GM12878 (cell line): ENCODE data around the gene UBASH3A. TPM values are rescaled to one million over a fixed set of nuclear protein-coding genes. Genes with fewer than 3 reads are reported as not detected.
A peak's percentile ranks its signal among the peaks of the same experiment; 100 is the strongest.

ENCODE experiments used
- ATAC-seq: fragments of 200-7000 bp; cut with Tn5 transposase; 3 replicates; pipeline ENCODE4 v1.9.1; 2020; ENCODE audit warnings: mild to moderate bottlenecking, moderate library complexity
- BruUV-seq: library from RNA; stranded (reverse); fragments of 400-500 nt; replicated peaks from 2 replicates; lab custom pipeline; 2021; lab: Mats Ljungman, UMichigan
- CTCF ChIA-PET: fragments of 300-600 bp; sonication (Branson Sonifier 250); formaldehyde crosslinking; extraction: SDS; loops from one replicate; lab custom pipeline; 2021; ENCODE audit warnings: inconsistent platforms; lab: Yijun Ruan, JAX
- POLR2A ChIA-PET: fragments of 350-600 bp; formaldehyde crosslinking; extraction: SDS; loops from one replicate; lab custom pipeline; 2021; ENCODE audit warnings: inconsistent platforms; lab: Charles Lee
- RAD21 ChIA-PET: fragments of 300-600 bp; sonication (Branson Sonifier 250); formaldehyde crosslinking; loops from one replicate; lab custom pipeline; 2023; ENCODE audit warnings: antibody characterized with exemption; ENCODE audit not compliant: unreplicated experiment; lab: Charles Lee
- SMC1A ChIA-PET: fragments of 300-600 bp; sonication (Branson Sonifier 250); formaldehyde crosslinking; loops from one replicate; lab custom pipeline; 2023; ENCODE audit not compliant: unreplicated experiment, uncharacterized antibody; lab: Charles Lee
- DNase-seq: peaks from one replicate; pipeline ENCODE4 v3.0.0-alpha.2; 2011; ENCODE audit warnings: low read depth, low spot score
- FAIRE-seq: peaks from 3 replicates; lab custom pipeline; 2011; peaks lifted over from hg19 to GRCh38; lab: Jason Lieb, UNC
- H2AFZ ChIP-seq: 2 replicates; pipeline ENCODE4 v1.6.0; 2011; ENCODE audit warnings: low read depth, low read length, control low read depth; ENCODE audit not compliant: control insufficient read depth
- H3K27ac ChIP-seq: 2 replicates; pipeline ENCODE4 v1.5.1; 2011; ENCODE audit warnings: control low read depth; ENCODE audit not compliant: control insufficient read depth, insufficient read depth
- H3K27me3 ChIP-seq, 2 experiments: replicated peaks in 1 of 2; 2 replicates each; pipeline versions ENCODE4 v1.6.0 to v1.6.1; 2011; ENCODE audit warnings: low read length in 1 of 2; ENCODE audit not compliant: control insufficient read depth in 2 of 2, insufficient read depth in 2 of 2
- H3K36me3 ChIP-seq, 2 experiments: 2 replicates each; pipeline ENCODE4 v1.5.1; 2011; ENCODE audit warnings: low read length in 1 of 2; ENCODE audit not compliant: control insufficient read depth in 2 of 2, insufficient read depth in 2 of 2
- H3K4me1 ChIP-seq: 2 replicates; pipeline ENCODE4 v1.6.1; 2011; ENCODE audit warnings: mild to moderate bottlenecking, low read length, moderate library complexity, mixed read lengths; ENCODE audit not compliant: control insufficient read depth, insufficient read depth
- H3K4me2 ChIP-seq: 2 replicates; pipeline ENCODE4 v1.6.0; 2011; ENCODE audit warnings: control low read depth; ENCODE audit not compliant: control insufficient read depth, insufficient read depth
- H3K4me3 ChIP-seq: fragments of 200-600 bp; sonication (generic); 2 replicates; pipeline ENCODE4 v1.5.1; 2016
- H3K79me2 ChIP-seq: 2 replicates; pipeline ENCODE4 v1.6.0; 2011; ENCODE audit warnings: low read length; ENCODE audit not compliant: control insufficient read depth, insufficient read depth
- H3K9ac ChIP-seq: 2 replicates; pipeline ENCODE4 v1.8.0; 2011; ENCODE audit warnings: low read length, control low read depth, mixed read lengths; ENCODE audit not compliant: control insufficient read depth, insufficient read depth
- H3K9me3 ChIP-seq: replicated peaks from 3 replicates; pipeline ENCODE4 v1.5.1; 2011; ENCODE audit warnings: mild to moderate bottlenecking, low read length; ENCODE audit not compliant: control insufficient read depth, insufficient read depth
- H4K20me1 ChIP-seq: 2 replicates; pipeline ENCODE4 v1.6.0; 2011; ENCODE audit not compliant: control insufficient read depth, insufficient read depth
- CREM ChIP-seq: IDR thresholded peaks from 2 replicates; pipeline ENCODE4 v1.6.1; 2014; ENCODE audit warnings: antibody characterized with exemption, low read depth
- HDAC2 ChIP-seq: fragments of 200-600 bp; sonication (generic); IDR thresholded peaks from 2 replicates; pipeline ENCODE4 v1.6.1; 2017
- MTA2 ChIP-seq: fragments of 450-650 bp; IDR thresholded peaks from 2 replicates; pipeline ENCODE4 v1.6.1; 2016; ENCODE audit warnings: low read depth, mild to moderate bottlenecking, moderate library complexity
- NFYB ChIP-seq: IDR thresholded peaks from 2 replicates; pipeline ENCODE4 v1.6.1; 2011; ENCODE audit warnings: low read depth, mild to moderate bottlenecking, low read length, improper control_type of control experiment, moderate library complexity; ENCODE audit not compliant: insufficient read depth
- PAX5 ChIP-seq: IDR thresholded peaks from 2 replicates; pipeline ENCODE4 v1.6.1; 2011; ENCODE audit warnings: low read depth, low read length, borderline replicate concordance
- RAD21 ChIP-seq: IDR thresholded peaks from 2 replicates; pipeline ENCODE4 v1.6.1; 2011; ENCODE audit warnings: mild to moderate bottlenecking, low read depth, low read length, moderate library complexity; ENCODE audit not compliant: insufficient read depth
- SP1 ChIP-seq: IDR thresholded peaks from one replicate; pipeline ENCODE4 v1.6.1; 2011; ENCODE audit warnings: low read depth, low read length
- TCF12 ChIP-seq: IDR thresholded peaks from 2 replicates; pipeline ENCODE4 v1.6.1; 2011; ENCODE audit warnings: low read depth, mild to moderate bottlenecking, low read length
- ZSCAN29 ChIP-seq: fragments of 450-650 bp; IDR thresholded peaks from 2 replicates; pipeline ENCODE4 v1.6.1; 2017; ENCODE audit warnings: mild to moderate bottlenecking, moderate library complexity
- WGBS: methylation state at CpG from one replicate; pipeline ENCODE4 v1.1.6; 2016; ENCODE audit warnings: low lambda C conversion rate; ENCODE audit not compliant: insufficient replicate concordance, insufficient coverage; ENCODE audit errors: missing lambda C conversion rate; 5-methylcytosine and 5-hydroxymethylcytosine counted together
- in situ Hi-C: fragments of 300-500 bp; cut with MboI; formaldehyde crosslinking; loops from 9 replicates; pipeline ENCODE4 v1.14.3; 2018; ENCODE audit warnings: mixed read lengths
- intact Hi-C: fragments of 100-400 bp; cut with micrococcal nuclease; formaldehyde crosslinking; loops from one replicate; pipeline ENCODE4 v1.14.2; 2022; ENCODE audit not compliant: unreplicated experiment
- polyA plus RNA-seq, 11 experiments: library from polyadenylated mRNA; depleted of rRNA in 4 of 11; unstranded in 6 of 11; stranded (reverse) in 5 of 11; fragments of >200 nt; fragmentation: Nextera tagmentation in 4 of 11; fragmentation: Illumina TruSeq in 1 of 11; extraction: Ambion mirVana in 4 of 11; extraction: Trizol in 1 of 11; gene quantifications; 1 replicate in 1 of 11; 2 replicates in 10 of 11; pipeline versions ENCODE4 v1.2.1 to v1.2.3, GENCODE V29; 2011 to 2016; ENCODE audit warnings: inconsistent platforms in 2 of 11, missing spikeins in 2 of 11, low read depth in 1 of 11
- total RNA-seq, 4 experiments: library from RNA; depleted of rRNA in 3 of 4; stranded (reverse); fragments of >200 nt in 3 of 4; fragmentation: Illumina TruSeq in 1 of 4; extraction: Trizol in 1 of 4; gene quantifications; 2 replicates each; pipeline versions ENCODE4 v1.2.1 to v1.2.3, GENCODE V29; 2013 to 2021
- TF ChIP-seq, protein P1 (sequence below): fragments of 450-650 bp; IDR thresholded peaks from 2 replicates; pipeline ENCODE4 v1.6.1; 2017; ENCODE audit warnings: mild to moderate bottlenecking, moderate library complexity
- TF ChIP-seq, protein P2 (sequence below): fragments of 450-650 bp; IDR thresholded peaks from 2 replicates; pipeline ENCODE4 v1.6.1; 2017; ENCODE audit warnings: mild to moderate bottlenecking
- TF ChIP-seq, protein P3 (sequence below): fragments of 450-650 bp; IDR thresholded peaks from 2 replicates; pipeline ENCODE4 v1.6.1; 2018; ENCODE audit warnings: borderline replicate concordance, mild to moderate bottlenecking; ENCODE audit not compliant: partially characterized antibody

The UBASH3A gene
- total and polyA plus RNA-seq, 10 of the 15 experiments (the other 5 are each of a cell fraction or from before 2014, with no cell fraction given): 0.04 to 0.39 (median 0.23) TPM; not detected in 1

DNA sequence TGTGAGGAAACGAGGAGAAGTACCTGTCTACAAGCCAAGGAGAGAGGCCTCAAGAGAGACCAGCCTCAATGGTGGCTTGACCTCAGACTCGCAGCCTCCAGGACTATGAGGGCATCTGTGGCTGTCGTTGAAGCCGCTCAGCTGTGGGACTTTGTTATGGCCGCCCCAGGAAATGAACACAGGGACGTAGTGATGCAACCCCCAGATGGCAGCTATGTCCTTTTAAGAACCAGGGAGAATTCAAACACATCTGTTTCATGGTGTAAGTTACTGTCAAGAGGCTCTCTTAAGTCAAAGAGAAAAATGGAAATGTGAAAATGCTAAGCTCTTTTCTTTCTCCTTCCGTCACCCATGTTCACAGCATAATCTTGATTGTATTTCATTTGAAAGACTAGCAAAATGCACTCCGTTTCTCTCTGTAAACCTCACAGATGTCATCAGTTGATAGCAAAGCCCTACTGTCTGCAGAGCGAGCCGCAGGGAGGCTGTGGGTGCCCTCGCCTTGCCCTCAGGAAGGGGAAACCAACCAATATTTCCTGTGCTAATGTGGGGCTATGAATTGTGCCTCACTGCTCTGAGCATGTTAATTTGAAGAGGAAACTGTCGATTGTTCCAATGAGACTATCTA is 21.3 kb downstream of the UBASH3A start:
- ATAC-seq (peak; percentile 66), DNase-seq (no peak), FAIRE-seq (peak; percentile 56)
- H3K9me3 ChIP-seq: peaks cover 2% of the 10 kb centered on the region; the same call in 1 of the 3 replicates
- intact Hi-C loops: loop anchor here (1.0 to 2.0 kb wide), 2 partner anchors 15 to 32 kb away; no protein-coding TSS in a partner anchor
- H3K27me3 ChIP-seq: no peaks in the 10 kb centered on the region
- WGBS: 3% methylated on average over 12 of the region's 12 CpGs
- 0 out of 2 replicates have a peak overlapping the region, but pooled peaks have one; percentile 5 for H3K4me3 ChIP-seq
- no peaks in the 10 kb centered on the region for H3K36me3 ChIP-seq
- ChIA-PET CTCF (interaction anchor here (1.1 to 3.3 kb wide), 6 partner anchors 10 to 111 kb away, joined by 3 to 17 read pairs (median 6); no protein-coding TSS in a partner anchor), POLR2A (interaction anchor here (1.1 to 3.3 kb wide), 7 partner anchors 9 to 115 kb away, joined by 3 to 15 read pairs (median 5); no protein-coding TSS in a partner anchor), RAD21 (interaction anchor here (1.0 to 7.2 kb wide), 14 partner anchors 9 to 187 kb away, joined by 3 to 81 read pairs (median 6); no protein-coding TSS in a partner anchor), SMC1A (interaction anchor here (0.7 to 9.4 kb wide), 14 partner anchors 9 to 280 kb away, joined by 3 to 124 read pairs (median 10); no protein-coding TSS in a partner anchor)
- no peaks in the 10 kb centered on the region for H4K20me1 ChIP-seq
- H3K27ac ChIP-seq: peak overlapping the region; percentile 89
- H2AFZ ChIP-seq: peak overlapping the region; percentile 53
- H3K9ac ChIP-seq: peak overlapping the region; percentile 50
- BruUV-seq: no TSS peak
- in situ Hi-C loops: no loop called here
- no peaks in the 10 kb centered on the region for H3K79me2 ChIP-seq
- H3K4me1 ChIP-seq: peaks cover 53% of the 10 kb centered on the region
- peak overlapping the region; percentile 19 for H3K4me2 ChIP-seq
- TF ChIP-seq SP1 (no peak), TCF12 (0 out of 2 replicates have a peak, but pooled peaks have one; percentile 38), CREM (0 out of 2 replicates have a peak, but pooled peaks have one; percentile 22), NFYB (no peak), HDAC2 (no peak), RAD21 (0 out of 2 replicates have a peak, but pooled peaks have one; percentile 4), MTA2 (no peak), PAX5 (0 out of 2 replicates have a peak, but pooled peaks have one; percentile 18), ZSCAN29 (no peak)
- TF ChIP-seq, protein P1, sequence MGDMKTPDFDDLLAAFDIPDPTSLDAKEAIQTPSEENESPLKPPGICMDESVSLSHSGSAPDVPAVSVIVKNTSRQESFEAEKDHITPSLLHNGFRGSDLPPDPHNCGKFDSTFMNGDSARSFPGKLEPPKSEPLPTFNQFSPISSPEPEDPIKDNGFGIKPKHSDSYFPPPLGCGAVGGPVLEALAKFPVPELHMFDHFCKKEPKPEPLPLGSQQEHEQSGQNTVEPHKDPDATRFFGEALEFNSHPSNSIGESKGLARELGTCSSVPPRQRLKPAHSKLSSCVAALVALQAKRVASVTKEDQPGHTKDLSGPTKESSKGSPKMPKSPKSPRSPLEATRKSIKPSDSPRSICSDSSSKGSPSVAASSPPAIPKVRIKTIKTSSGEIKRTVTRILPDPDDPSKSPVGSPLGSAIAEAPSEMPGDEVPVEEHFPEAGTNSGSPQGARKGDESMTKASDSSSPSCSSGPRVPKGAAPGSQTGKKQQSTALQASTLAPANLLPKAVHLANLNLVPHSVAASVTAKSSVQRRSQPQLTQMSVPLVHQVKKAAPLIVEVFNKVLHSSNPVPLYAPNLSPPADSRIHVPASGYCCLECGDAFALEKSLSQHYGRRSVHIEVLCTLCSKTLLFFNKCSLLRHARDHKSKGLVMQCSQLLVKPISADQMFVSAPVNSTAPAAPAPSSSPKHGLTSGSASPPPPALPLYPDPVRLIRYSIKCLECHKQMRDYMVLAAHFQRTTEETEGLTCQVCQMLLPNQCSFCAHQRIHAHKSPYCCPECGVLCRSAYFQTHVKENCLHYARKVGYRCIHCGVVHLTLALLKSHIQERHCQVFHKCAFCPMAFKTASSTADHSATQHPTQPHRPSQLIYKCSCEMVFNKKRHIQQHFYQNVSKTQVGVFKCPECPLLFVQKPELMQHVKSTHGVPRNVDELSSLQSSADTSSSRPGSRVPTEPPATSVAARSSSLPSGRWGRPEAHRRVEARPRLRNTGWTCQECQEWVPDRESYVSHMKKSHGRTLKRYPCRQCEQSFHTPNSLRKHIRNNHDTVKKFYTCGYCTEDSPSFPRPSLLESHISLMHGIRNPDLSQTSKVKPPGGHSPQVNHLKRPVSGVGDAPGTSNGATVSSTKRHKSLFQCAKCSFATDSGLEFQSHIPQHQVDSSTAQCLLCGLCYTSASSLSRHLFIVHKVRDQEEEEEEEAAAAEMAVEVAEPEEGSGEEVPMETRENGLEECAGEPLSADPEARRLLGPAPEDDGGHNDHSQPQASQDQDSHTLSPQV: 0 out of 2 replicates have a peak, but pooled peaks have one; percentile 16
- TF ChIP-seq, protein P2, sequence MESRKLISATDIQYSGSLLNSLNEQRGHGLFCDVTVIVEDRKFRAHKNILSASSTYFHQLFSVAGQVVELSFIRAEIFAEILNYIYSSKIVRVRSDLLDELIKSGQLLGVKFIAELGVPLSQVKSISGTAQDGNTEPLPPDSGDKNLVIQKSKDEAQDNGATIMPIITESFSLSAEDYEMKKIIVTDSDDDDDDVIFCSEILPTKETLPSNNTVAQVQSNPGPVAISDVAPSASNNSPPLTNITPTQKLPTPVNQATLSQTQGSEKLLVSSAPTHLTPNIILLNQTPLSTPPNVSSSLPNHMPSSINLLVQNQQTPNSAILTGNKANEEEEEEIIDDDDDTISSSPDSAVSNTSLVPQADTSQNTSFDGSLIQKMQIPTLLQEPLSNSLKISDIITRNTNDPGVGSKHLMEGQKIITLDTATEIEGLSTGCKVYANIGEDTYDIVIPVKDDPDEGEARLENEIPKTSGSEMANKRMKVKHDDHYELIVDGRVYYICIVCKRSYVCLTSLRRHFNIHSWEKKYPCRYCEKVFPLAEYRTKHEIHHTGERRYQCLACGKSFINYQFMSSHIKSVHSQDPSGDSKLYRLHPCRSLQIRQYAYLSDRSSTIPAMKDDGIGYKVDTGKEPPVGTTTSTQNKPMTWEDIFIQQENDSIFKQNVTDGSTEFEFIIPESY: no peak
- TF ChIP-seq, protein P3, sequence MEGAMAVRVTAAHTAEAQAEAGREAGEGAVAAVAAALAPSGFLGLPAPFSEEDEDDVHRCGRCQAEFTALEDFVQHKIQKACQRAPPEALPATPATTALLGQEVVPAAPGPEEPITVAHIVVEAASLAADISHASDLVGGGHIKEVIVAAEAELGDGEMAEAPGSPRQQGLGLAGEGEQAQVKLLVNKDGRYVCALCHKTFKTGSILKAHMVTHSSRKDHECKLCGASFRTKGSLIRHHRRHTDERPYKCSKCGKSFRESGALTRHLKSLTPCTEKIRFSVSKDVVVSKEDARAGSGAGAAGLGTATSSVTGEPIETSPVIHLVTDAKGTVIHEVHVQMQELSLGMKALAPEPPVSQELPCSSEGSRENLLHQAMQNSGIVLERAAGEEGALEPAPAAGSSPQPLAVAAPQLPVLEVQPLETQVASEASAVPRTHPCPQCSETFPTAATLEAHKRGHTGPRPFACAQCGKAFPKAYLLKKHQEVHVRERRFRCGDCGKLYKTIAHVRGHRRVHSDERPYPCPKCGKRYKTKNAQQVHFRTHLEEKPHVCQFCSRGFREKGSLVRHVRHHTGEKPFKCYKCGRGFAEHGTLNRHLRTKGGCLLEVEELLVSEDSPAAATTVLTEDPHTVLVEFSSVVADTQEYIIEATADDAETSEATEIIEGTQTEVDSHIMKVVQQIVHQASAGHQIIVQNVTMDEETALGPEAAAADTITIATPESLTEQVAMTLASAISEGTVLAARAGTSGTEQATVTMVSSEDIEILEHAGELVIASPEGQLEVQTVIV: no peak
